CD4-positive, alpha-beta T cell treated with Interleukin-10 for 1 hour (primary cell): ENCODE data around the gene CEACAM16.
A peak's percentile ranks its signal among the peaks of the same experiment; 100 is the strongest.
"Not testable (repeated sequence)": the region's sequence is repeated elsewhere in the genome, so short reads cannot be mapped to it uniquely, and the experiment has no call there.

Experiments
- DNase-seq: peaks from one replicate; pipeline ENCODE4 v3.0.0-alpha.2; 2020

Gene CEACAM16

DNA sequence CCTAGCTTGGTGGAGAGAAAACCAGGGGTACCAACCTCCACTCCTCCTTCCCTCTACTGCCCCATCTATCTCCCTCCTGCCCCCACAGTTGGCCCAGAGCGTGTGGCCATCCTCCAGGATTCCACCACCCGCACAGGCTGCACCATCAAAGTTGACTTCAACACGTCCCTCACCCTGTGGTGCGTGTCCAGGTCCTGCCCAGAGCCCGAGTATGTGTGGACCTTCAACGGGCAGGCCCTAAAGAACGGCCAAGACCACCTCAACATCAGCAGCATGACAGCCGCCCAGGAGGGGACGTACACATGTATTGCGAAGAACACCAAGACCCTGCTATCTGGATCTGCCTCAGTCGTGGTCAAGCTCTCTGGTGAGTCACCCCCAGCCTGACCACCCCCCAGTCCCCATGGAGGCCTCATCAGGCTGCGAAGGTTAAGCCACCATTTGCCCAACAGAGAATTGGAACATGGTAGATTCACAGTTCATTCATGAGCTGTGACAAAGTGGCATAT, 6.6 kb downstream of the CEACAM16 start:
- no peak for DNase-seq

DNA sequence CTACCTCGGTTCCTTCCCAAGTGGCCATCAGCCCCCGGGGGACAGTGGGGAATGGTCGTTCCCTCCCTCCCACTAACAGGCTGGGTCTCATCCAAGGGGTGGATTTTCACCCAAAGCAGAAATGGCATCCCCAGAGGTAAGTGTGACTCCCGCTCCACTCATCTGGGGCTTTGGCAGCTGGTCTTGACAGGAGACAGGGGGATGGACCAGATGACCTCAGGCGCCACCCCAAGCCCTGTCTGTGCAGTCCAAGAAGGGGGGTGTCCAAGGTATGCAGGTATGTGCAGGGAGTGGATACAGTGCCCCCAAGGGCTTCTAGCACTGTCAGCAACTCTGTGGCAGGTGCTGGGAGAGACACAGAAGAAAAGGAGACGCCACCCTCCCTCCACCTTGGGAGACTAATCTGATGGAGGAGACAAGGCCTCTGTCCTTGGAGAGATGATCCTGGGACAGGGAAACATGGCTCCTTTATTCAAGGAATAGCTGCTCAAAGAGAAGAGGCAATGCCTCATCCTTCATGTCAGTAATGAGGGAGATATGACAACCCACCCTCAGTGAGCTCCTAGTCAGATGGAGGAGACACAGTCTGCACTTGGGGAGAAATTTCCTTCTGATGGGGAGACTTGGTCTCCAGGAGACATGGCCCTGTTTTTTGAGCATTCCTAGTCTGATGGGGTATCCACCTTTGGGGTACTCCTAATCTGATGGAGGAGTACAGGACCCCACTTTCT, 7.7 kb downstream of the CEACAM16 start:
- no peak for DNase-seq

DNA sequence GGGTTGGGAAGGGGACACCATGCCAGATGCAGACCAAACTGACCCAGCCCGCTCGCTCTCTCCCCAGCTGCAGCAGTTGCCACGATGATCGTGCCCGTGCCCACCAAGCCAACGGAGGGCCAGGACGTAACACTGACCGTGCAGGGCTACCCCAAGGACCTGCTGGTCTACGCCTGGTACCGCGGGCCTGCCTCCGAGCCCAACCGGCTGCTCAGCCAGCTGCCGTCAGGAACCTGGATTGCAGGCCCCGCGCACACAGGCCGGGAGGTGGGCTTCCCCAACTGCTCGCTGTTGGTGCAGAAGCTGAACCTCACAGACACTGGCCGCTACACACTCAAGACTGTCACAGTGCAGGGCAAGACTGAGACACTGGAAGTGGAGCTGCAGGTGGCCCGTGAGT, 8.8 kb downstream of the CEACAM16 start:
- DNase-seq = no peak

DNA sequence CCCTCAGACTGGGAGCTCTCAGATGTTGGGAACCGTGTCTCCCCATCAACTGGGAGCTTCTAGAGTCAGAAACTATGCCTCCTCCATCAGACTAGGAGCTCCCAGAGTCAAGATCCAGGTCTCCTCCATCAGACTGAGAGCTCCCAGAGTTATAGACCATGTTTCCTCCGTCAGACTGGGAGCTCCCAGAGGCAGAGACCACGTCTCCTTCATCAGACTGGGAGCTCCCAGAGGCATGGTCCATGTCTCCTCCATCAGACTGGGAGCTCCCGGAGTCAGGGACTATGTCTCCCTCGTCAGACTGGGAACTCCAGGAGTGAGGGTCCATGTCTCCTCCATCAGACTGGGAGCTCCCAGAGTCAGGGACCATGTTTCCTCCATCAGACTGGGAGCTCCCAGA, 10.0 kb downstream of the CEACAM16 start:
- no peak for DNase-seq

DNA sequence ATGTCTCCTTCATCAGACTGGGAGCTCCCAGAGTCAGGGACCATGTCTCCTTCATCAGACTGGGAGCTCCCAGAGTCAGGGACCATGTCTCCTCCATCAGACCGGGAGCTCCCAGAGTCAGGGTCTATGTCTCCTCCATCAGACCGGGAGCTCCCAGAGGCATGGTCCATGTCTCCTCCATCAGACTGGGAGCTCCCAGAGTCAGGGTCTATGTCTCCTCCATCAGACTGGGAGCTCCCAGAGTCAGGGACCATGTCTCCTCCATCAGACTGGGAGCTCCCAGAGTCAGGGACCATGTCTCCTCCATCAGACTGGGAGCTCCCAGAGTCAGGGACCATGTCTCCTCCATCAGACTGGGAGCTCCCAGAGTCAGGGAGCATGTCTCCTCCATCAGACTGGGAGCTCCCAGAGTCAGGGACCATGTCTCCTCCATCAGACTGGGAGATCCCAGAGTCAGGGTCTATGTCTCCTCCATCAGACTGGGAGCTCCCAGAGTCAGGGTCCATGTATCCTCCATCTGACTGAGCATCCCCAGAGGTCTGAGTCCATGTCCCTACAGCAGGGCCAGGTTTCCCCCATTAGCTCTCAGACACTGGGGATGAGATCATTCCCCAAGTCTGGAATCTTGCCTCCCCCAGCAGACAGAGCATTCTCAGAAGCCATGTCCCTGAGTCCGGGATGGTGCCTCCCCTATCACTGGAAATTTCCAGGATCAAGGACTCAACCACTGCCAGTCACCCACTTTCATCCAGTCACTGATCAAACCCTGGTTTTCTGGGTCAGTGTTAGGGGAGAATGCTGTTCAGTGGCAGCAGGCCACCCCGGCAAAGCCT, 10.7 kb downstream of the CEACAM16 start:
- not testable (repeated sequence) for DNase-seq

DNA sequence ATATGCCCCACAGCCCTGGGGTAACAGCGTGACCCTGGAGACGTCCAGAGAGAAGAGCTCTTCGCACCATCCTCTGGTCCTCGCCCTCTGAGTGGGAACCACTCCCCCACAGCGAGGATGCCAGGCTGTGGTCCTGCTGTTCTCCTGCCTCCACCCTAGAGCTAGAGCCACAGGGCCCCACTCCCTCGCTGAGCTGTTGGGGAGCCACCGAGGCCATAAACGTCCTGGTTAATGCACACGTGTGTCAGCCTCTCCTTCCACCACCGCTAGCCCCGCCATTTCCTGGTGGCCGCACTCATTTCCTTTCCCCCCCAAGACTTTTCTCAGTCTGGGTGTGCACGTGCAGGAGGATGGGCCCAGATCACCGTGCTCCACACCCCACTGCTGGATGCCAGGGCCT, 11.5 kb downstream of the CEACAM16 start:
- no peak for DNase-seq

DNA sequence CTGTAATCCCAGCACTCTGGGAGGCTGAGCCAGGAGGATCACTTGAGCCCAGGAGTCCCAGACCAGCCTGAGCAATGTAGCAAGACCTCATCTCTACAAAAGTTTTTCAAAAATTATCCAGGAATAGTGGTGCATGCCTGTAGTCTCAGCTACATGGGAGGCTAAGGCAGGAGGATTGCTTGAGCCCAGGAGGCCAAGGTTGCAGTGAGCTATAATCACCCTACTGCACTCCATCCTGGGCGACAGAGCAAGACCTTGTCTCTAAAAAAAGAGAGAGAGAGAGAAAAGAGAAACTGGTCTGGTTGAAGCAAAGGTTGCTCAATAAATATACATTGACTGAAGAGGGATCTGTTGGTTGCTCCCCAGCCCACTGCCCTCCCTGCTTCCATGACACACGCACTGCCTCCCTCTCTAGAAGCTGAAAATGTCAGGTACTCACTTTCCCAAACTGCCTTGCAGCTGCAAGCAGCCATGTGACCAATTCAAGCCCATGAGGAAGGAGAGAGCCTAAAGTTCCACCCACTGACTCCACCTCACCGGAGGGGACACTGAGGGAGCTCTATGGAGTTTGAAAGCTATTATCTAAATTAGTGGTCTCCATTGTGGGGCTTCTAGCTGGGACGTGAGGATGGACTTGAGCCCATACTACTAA, 14.0 kb downstream of the CEACAM16 start:
- DNase-seq = no peak

DNA sequence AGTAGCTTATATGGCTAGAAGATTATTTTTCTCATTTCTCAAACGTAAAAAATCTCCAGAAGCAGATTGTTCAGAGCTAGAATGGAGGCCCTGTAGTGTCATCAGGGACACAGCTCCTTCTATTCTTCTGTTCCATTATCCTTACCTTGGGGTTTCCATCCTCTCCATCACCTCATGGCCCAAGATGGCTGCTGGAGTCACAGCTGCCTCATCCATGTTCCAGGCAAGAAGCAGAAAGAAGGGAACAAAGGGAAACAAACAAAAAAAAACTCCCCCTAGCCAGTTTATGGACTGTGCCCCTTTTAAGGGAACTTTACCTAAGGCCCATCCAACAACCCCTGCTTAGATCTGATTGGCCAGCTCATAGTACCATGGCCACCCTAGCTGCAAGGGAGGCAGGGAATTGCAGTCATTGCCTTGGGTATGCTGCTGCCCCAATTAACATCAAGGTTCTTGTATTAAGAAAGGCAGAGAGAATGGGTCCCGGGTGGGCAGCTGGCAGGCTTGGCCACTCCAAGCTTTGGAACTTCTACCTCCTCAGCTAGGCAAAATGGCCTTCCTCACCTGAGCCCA, 15.7 kb downstream of the CEACAM16 start:
- DNase-seq = no peak

DNA sequence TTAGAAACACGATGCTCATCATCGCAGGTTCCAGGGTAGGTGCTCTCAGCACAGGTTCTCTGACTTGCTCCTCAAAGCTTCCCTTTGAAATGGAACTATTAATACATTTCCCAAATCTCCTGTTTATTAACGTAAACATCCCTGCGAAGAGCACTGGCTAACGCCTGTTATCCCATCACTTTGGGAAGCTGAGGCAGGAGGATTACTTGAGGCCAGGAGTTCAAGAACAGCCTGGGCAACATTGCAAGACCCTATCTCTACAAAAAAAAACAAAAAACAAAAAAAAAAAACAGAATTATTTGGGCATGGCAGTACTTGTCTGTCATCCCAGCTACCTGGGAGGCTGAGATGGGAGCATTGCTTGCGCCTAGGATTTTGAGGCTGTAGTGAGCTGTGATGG, 18.7 kb downstream of the CEACAM16 start:
- DNase-seq = no peak

DNA sequence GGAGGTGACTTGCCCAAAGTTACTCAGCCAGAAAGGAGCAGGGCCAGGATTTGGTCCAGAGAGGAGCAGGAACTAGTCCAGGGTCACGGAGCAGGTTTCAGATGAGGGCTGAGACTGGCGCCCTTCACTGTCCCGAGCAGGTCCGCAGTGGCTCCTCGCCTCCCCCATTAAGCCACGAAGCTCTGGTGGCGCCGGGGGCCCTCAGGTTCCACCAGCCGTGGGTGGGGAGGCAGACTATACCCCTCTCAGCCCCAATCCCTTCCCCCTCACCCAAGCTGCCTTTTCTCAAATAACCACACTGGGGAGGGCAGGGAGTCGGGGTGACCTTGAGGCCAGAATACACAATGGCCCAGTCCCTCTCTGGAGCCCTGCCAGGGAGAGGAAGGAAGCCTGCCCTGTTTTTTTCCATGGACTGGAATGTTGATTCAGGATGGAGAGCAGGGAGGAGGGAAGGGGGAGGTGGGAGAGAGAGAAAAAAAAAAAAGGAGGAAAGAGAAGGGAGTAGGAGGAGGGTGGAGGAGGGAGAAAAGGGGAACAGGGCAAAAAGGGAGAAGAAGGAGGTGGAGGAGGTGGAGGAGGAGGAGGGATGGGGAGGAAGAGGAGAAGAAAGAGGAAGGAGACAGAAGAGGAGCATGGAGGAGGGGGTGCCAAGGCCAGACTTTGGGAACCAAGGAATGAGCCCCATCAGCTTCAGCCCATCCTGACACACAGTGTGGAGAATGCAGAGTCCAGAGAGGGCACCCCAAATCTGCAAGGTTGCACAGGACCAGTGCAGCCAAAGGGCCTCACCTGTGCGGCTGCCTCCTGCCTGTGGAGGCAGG, 19.7 kb downstream of the CEACAM16 start:
- DNase-seq = no peak

DNA sequence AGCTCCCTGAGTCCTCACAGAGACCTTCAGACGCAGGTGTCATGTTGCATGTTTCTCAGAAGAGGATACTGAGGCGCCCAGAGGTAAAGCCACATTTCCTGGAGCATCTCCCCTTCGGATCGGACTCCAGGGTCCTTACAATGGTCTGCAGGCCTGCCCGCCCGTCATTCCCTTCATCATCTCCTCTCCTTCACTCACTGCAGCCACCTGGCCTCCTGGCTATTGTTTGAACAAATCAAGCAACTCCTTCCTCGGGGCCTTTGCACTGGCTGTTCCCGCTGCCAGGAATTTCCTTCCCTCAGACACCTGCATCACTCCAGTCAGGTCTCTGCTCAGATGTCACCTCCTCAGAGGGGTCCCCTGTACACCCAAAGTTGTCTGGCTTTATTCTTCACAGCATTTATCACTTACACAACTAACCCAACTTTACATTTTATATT, 20.3 kb downstream of the CEACAM16 start:
- no peak for DNase-seq

DNA sequence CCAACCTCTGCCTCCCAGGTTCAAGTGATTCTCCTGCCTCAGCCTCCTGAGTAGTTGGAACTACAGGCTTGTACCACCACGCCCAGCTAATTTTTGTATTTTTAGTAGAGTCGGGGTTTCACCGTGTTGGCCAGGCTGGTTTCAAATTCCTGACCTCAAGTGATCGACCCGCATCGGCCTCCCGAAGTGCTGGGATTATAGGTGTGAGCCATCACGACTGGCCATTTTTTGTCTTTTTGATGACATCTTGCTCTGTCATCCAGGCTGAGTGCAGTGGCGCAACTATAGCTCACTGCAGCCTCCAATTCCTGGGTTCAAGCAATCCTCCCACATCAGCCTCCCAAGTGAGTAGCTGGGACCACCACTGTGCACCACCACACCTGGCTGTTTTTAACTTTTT, 21.4 kb downstream of the CEACAM16 start:
- DNase-seq = not testable (repeated sequence)

DNA sequence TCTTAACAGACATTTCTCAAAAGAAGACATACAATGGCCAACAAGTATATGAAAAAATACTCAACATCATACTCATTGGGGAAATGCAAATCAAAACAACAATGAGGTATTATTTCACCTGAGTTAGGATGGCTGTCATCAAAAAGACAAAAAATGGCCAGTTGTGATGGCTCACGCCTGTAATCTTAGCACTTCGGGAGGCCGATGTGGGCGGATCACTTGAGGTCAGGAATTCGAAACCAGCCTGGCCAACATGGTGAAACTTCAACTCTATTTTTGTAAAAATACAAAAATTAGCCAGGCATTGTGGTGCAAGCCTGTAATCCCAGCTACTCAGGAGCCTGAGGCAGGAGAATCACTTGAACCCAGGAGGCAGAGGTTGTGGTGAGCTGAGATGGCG, 22.0 kb downstream of the CEACAM16 start:
- no peak for DNase-seq

DNA sequence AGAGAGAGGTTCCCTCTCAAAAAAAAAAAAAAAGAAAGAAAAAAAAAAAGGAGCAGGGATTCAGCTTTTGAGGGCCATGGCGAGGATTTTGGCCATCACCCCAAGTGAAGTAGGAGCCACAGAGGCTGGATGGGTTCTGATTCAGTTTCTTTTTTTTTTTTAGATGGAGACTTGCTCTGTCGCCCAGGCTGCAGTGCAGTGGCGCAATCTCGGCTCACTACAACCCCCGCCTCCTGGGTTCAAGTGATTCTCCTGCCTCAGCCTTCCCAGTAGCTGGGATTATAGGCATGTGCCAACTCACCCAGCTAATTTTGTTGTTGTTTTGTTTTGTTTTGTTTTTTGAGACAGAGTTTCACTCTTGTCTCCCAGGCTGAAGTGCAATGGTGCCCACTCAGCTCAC, 22.4 kb downstream of the CEACAM16 start:
- not testable (repeated sequence) for DNase-seq

DNA sequence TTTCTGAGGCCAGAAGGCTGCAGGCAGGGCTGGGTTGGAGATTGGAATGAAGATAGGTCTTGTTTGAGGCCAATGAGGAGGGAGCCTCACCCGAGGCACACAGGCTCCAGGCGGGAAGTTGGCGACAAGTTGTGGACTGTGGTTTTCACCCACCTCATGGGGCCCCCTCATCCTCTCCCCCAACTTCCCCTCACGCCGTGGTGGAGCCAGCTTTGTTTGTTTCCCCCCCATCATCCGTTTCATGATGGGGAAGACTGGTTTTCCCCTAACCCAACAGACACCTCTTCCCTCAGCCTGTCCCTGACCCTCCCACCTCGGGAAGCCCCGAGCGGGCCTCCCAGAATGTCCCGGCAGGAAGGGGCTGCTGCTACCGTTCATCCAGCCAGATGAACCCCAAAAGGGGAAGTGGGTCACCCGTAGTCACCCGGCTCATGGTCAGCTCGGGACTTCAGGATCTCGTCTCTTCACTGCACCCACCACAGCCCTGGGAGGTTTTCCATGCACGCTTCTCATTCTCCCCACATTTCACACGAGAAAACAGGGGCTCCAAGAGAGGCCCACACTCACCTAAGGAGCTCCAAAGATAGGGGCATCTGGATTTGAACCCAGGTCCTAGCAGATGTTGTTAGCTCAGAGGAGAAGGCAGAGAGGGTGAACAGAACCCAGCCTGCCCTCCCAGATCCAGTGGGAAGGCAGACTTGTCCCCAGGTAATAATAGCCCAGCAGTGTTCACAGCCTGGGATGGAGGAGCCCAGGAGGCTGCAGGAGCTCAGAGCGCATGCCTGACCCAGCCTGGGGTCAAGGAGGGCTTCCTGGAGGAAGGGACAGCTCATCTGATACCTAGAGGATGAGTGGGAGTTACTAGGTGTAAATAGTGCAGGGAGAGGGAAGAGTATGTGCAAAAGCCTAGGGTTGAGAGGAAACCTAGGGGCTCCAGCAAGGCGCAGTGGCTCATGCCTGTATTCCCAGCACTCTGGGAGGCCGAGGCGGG, 23.5 kb downstream of the CEACAM16 start:
- peak; percentile 32 for DNase-seq

DNA sequence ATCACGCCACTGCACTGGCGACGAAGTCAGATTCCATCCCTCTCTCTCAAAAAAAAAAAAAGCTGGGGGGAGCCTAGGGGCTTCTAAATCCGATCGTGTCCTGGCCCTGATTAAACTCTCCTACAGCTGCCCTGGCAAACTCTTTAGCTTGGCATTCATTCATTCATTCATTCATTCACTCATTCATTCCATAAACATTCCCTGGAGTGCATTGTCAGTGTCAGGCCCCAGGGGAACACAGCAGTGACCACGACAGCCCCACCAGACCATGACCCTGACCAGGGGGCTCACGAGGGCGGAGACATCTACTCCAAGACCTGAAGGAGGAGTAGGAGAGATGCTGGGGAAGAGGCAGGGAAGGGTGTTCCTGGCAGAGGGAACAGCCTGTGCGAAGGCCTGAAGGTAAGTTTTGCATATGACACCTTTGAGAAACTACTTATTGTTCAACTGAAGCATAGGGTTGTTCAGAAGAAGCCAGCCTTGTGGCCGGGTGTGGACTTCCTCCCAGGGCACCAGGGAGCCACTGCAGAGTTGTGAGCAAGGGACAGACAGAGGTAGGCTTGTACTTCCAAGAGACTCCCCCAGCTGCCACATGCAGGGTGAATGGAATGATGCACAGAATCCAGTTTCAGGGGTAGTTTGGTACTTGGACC, 24.5 kb downstream of the CEACAM16 start:
- no peak for DNase-seq

DNA sequence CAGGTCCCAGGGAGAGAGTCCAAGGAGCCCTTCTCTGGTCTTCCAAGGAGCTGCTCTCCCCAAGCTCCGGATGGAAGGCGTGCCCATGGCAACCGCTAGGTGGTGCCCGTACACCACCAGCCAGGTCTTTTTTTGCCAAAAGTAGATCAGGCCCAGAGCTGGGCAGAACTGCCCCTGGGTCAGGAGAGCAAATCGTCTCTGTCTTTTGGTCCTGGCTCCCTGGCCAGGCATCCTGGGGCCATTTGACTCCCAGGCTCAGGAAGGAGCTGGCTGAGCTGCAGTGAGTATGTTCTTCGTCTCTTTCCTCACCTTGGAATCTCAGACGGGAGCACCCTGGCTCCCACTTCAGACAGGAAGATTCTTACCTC, 25.0 kb downstream of the CEACAM16 start:
- peak; percentile 86 for DNase-seq

DNA sequence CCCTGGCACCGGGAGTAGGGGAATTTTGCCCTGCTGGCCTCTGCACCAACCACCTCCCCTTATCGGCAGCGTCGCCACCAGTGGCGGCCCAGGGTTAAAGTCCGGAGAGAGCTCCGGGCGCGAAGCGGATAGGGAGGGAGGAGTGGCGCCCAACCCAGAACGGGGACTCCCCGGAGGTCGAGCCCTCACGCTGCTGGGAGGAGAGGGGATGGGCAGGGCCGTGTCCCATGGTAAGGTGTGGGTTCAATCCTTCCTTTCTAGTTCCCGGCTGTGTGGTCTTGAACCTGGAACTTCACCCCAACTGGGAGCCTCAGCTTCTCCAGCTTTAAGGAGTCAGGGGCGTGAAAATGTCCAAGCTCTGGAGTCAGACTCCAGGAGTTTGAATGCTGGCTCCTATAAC, 26.3 kb downstream of the CEACAM16 start:
- DNase-seq = no peak

DNA sequence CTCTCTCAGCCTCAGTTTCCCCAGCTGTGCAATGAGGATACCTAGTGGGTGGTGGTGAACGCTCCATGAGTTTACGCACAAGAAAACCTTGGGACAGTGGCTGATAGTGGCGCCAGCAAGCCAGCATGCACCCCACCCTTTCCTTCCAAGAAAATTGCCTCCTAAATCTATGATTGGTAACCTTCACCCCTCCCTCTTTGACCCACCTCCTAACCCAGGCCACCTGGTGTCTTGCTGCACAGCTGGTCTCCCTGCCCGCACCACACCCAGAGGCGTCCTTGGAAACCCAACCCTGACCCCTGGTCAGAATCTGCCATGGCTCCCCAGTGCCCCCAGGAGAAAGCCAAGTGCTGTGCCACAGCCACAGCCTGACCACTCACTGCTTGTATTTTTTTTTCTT, 26.7 kb downstream of the CEACAM16 start:
- no peak for DNase-seq

DNA sequence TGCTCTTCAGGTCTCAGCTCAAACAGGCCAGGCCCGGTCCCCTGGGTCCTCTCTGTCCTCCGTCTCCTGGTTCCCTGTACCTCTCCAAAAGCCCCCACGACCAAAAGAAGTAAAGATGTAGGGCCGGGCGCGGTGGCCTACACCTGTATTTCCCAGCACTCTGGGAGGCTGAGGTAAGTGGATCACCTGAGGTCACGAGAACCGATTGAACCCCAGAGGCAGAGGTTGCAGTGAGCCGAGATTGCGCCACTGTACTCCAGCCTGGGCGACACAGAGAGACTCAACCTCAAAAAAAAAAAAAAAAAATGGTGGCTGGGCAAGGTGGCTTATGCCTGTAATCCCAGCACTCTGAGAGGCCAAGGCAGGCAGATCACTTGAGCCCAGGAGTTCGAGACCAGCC, 27.5 kb downstream of the CEACAM16 start:
- no peak for DNase-seq

DNA sequence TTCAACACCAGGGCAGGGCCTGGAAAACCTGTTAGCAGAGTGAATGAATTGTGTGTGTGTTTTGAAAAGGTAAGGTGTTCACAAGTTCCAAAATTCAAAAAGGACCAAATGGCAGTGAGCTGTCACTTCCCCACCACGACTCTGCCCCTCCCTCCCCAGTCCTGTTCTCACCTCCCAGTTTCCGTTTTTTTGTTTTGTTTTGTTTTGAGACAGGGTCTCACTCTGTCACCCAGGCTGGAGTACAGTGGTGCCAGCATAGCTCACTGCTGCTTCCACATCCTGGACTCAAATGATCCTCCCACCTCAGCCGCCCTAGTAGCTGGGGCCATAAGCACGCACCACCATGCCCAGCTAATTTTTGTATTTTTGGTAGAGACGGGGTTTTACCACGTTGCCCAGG, 29.2 kb downstream of the CEACAM16 start:
- DNase-seq = no peak
